Prostate gland (tissue), 2 donors: ENCODE results near the gene UNC5C. TPM values are rescaled to one million over a fixed set of nuclear protein-coding genes. Genes with fewer than 3 reads are reported as not detected.

Experiments
- DNase-seq: peaks from one replicate; pipeline ENCODE4 v3.0.0-alpha.2; 2019; ENCODE audit warnings: low spot score
- H3K27ac ChIP-seq, 2 donors: fragments of 200-600 bp; sonication (generic); 2 replicates each; pipeline ENCODE4 v1.5.1; 2017 to 2019
- H3K27me3 ChIP-seq: fragments of 200-600 bp; sonication (generic); replicated peaks from 2 replicates; pipeline ENCODE4 v1.5.1; 2019; ENCODE audit not compliant: insufficient read depth
- H3K36me3 ChIP-seq, 2 donors: fragments of 200-600 bp; sonication (generic); 1 replicate in 1 of 2; 2 replicates in 1 of 2; pipeline versions ENCODE4 v1.5.1 to v1.8.1; 2017 to 2019
- H3K4me1 ChIP-seq: fragments of 200-600 bp; sonication (generic); replicated peaks from 2 replicates; pipeline ENCODE4 v1.5.1; 2019
- H3K4me3 ChIP-seq, 2 donors: fragments of 200-600 bp; sonication (generic); 2 replicates each; pipeline ENCODE4 v1.5.1; 2017 to 2019
- H3K9me3 ChIP-seq: fragments of 200-600 bp; sonication (generic); 2 replicates; pipeline ENCODE4 v1.5.1; 2017
- CTCF ChIP-seq, 4 experiments: fragments of 200-600 bp in 2 of 4; fragments of 450-650 bp in 2 of 4; sonication (generic) in 2 of 4; IDR thresholded peaks; 1 replicate in 3 of 4; 2 replicates in 1 of 4; pipeline ENCODE4 v1.5.1; 2016 to 2019; ENCODE audit warnings: antibody characterized with exemption in 4 of 4, mild to moderate bottlenecking in 2 of 4, moderate library complexity in 2 of 4
- POLR2A ChIP-seq: fragments of 450-650 bp; IDR thresholded peaks from one replicate; pipeline ENCODE4 v1.6.1; 2016; ENCODE audit warnings: antibody characterized with exemption, mild to moderate bottlenecking
- POLR2AphosphoS5 ChIP-seq: sonication (generic); formaldehyde crosslinking; IDR thresholded peaks from one replicate; pipeline ENCODE4 v1.6.1; 2017; ENCODE audit warnings: antibody characterized with exemption
- WGBS: methylation state at CpG from one replicate; pipeline ENCODE4 v1.1.5; 2018; 5-methylcytosine and 5-hydroxymethylcytosine counted together
- intact Hi-C: fragments of 100-400 bp; cut with DNase I; formaldehyde crosslinking; loops from one replicate; pipeline ENCODE4 v1.14.2; 2022
- total RNA-seq, 2 donors: library from RNA; depleted of rRNA; stranded (reverse); fragments of >200 nt; gene quantifications; one replicate each; pipeline ENCODE4 v1.1.0, GENCODE V29; 2016

The UNC5C gene
- total RNA-seq, 2 donors from 2014 or later = 1.8 to 15.5 TPM

- Histone ChIP-seq H3K4me1 (no peaks in the 10 kb centered on the region), H3K27me3 (no peaks in the 10 kb centered on the region), H3K27ac (no peak overlapping the region), H3K36me3 (no peaks in the 10 kb centered on the region), H3K4me3 (no peak overlapping the region), H3K9me3 (no peaks in the 10 kb centered on the region)
- TF ChIP-seq POLR2AphosphoS5 (no peak), POLR2A (no peak), CTCF (IDR thresholded peaks at IDR 0.05) (no peak)
- intact Hi-C loops = no loop called here
- WGBS = 70% methylated on average over 1 of the region's 1 CpG
- no peak for DNase-seq
Observed at GRCh38 chr4:95507147-95507546, 41.6 kb downstream of the UNC5C start.

- WGBS = 85% methylated on average over 4 of the region's 4 CpGs
- Histone ChIP-seq H3K27me3 (no peaks in the 10 kb centered on the region), H3K27ac (no peak overlapping the region), H3K36me3 (no peaks in the 10 kb centered on the region), H3K4me1 (no peaks in the 10 kb centered on the region), H3K9me3 (no peaks in the 10 kb centered on the region), H3K4me3 (no peak overlapping the region)
- TF ChIP-seq CTCF (IDR thresholded peaks at IDR 0.05) (no peak), POLR2A (no peak), POLR2AphosphoS5 (no peak)
- DNase-seq = no peak
- intact Hi-C loops = no loop called here
Observed at GRCh38 chr4:95506264-95506663, 42.5 kb downstream of the UNC5C start.

- Histone ChIP-seq H3K27me3 (no peaks in the 10 kb centered on the region), H3K9me3 (no peaks in the 10 kb centered on the region), H3K27ac (no peak overlapping the region), H3K4me3 (no peak overlapping the region), H3K4me1 (no peaks in the 10 kb centered on the region), H3K36me3 (no peaks in the 10 kb centered on the region)
- no peak for TF ChIP-seq CTCF (IDR thresholded peaks at IDR 0.05)
- no peak for TF ChIP-seq POLR2AphosphoS5
- TF ChIP-seq POLR2A = no peak
- no peak for DNase-seq
- intact Hi-C loops = no loop called here
Observed at GRCh38 chr4:95505799-95506198, 43.0 kb downstream of the UNC5C start.

- H3K27ac ChIP-seq = no peak overlapping the region
- H3K9me3 ChIP-seq = no peaks in the 10 kb centered on the region
- H3K4me1 ChIP-seq = no peaks in the 10 kb centered on the region
- TF ChIP-seq POLR2A = no peak
- no peak for TF ChIP-seq CTCF (IDR thresholded peaks at IDR 0.05)
- TF ChIP-seq POLR2AphosphoS5 = no peak
- no peak overlapping the region for H3K4me3 ChIP-seq
- intact Hi-C loops = no loop called here
- H3K27me3 ChIP-seq = no peaks in the 10 kb centered on the region
- no peaks in the 10 kb centered on the region for H3K36me3 ChIP-seq
- no peak for DNase-seq
- 24% methylated on average over 2 of the region's 2 CpGs for WGBS
Observed at GRCh38 chr4:95505151-95505550, 43.6 kb downstream of the UNC5C start.

GRCh38 chr4:95504501-95504900, 44.3 kb downstream of the UNC5C start:
- WGBS = 80% methylated on average over 3 of the region's 3 CpGs
- Histone ChIP-seq H3K36me3 (no peaks in the 10 kb centered on the region), H3K27me3 (no peaks in the 10 kb centered on the region), H3K4me1 (no peaks in the 10 kb centered on the region), H3K4me3 (no peak overlapping the region), H3K27ac (no peak overlapping the region), H3K9me3 (no peaks in the 10 kb centered on the region)
- no peak for TF ChIP-seq POLR2AphosphoS5
- no peak for TF ChIP-seq CTCF (IDR thresholded peaks at IDR 0.05)
- no peak for TF ChIP-seq POLR2A
- no peak for DNase-seq
- intact Hi-C loops = no loop called here
